K562 (cell line): ENCODE data around the gene CEP43. TPM values are rescaled to one million over a fixed set of nuclear protein-coding genes. Genes with fewer than 3 reads are reported as not detected.
A peak's percentile ranks its signal among the peaks of the same experiment; 100 is the strongest.

Experiments used
- E2F3 ChIP-seq: fragments of 250-450 bp; sonication (Bioruptor Pico); IDR thresholded peaks from 2 replicates; pipeline ENCODE4 v1.4.0; 2020; ENCODE audit warnings: mild to moderate bottlenecking
- ETV5 ChIP-seq: sonication (generic); formaldehyde crosslinking; IDR thresholded peaks from 2 replicates; pipeline ENCODE4 v1.4.0; 2020; ENCODE audit warnings: low read depth, mild to moderate bottlenecking, missing genetic modification reagents
- ETV6 ChIP-seq, 3 experiments: fragments of 150-350 bp in 1 of 3; sonication (generic) in 1 of 3; formaldehyde crosslinking in 1 of 3; IDR thresholded peaks; 2 replicates each; pipeline versions ENCODE4 v1.6.1 to v1.8.0; 2014 to 2022; ENCODE audit warnings: borderline replicate concordance in 2 of 3, low read depth in 2 of 3, antibody characterized with exemption in 1 of 3, low read length in 1 of 3, mild to moderate bottlenecking in 1 of 3, missing genetic modification reagents in 1 of 3
- FOXM1 ChIP-seq, 2 experiments: fragments of 450-650 bp in 1 of 2; sonication (generic) in 1 of 2; formaldehyde crosslinking in 1 of 2; IDR thresholded peaks; 2 replicates each; pipeline versions ENCODE4 v1.6.1 to v1.9.0; 2017 to 2022; ENCODE audit warnings: low read depth in 2 of 2, mild to moderate bottlenecking in 2 of 2, missing genetic modification reagents in 1 of 2, moderate library complexity in 1 of 2
- HNRNPH1 ChIP-seq: fragments of 200-400 bp; formaldehyde crosslinking; optimal IDR thresholded peaks from 2 replicates; pipeline ENCODE3; 2017; ENCODE audit warnings: low read depth, mild to moderate bottlenecking, low read length, moderate library complexity
- MTA3 ChIP-seq: fragments of 450-650 bp; formaldehyde crosslinking; IDR thresholded peaks from 2 replicates; pipeline ENCODE4 v1.6.1; 2017; ENCODE audit warnings: mild to moderate bottlenecking, borderline replicate concordance
- NFE2 ChIP-seq: IDR thresholded peaks from 2 replicates; pipeline ENCODE4 v1.6.1; 2014; ENCODE audit warnings: antibody characterized with exemption, low read depth
- RBM17 ChIP-seq: fragments of 200-400 bp; formaldehyde crosslinking; IDR thresholded peaks from 2 replicates; pipeline ENCODE4 v1.6.1; 2017; ENCODE audit warnings: low read depth, mild to moderate bottlenecking, low read length, borderline replicate concordance
- ZBTB7A ChIP-seq: IDR thresholded peaks from 2 replicates; pipeline ENCODE4 v1.6.1; 2011; ENCODE audit warnings: low read depth, mild to moderate bottlenecking, low read length, moderate library complexity, borderline replicate concordance; ENCODE audit not compliant: control insufficient read depth
- ZFPM2 ChIP-seq: fragments of 250-450 bp; sonication (Bioruptor Pico); IDR thresholded peaks from 2 replicates; pipeline ENCODE4 v1.5.1; 2022; ENCODE audit warnings: mild to moderate bottlenecking
- ZNF644 ChIP-seq: fragments of 200-800 bp; sonication (Bioruptor generic); IDR thresholded peaks from 2 replicates; pipeline ENCODE4 v1.6.1; 2016; ENCODE audit warnings: low read depth, missing genetic modification characterization, missing compliant biosample characterization
- ZNF778 ChIP-seq: fragments of 450-650 bp; formaldehyde crosslinking; IDR thresholded peaks from 2 replicates; pipeline ENCODE4 v1.4.0; 2020; ENCODE audit warnings: mild to moderate bottlenecking, moderate library complexity
- polyA plus RNA-seq, 8 experiments: library from polyadenylated mRNA; depleted of rRNA in 4 of 8; stranded (reverse) in 5 of 8; unstranded in 3 of 8; fragments of >200 nt; fragmentation: Nextera tagmentation in 2 of 8; fragmentation: Illumina TruSeq in 1 of 8; extraction: Ambion mirVana in 2 of 8; extraction: Trizol in 1 of 8; gene quantifications; 2 replicates each; pipeline versions ENCODE4 v1.2.1 to v1.2.3, GENCODE V29; 2011 to 2014; ENCODE audit warnings: inconsistent platforms in 1 of 8, missing spikeins in 1 of 8
- total RNA-seq, 7 experiments: library from RNA; depleted of rRNA in 6 of 7; stranded (reverse); fragments of >200 nt in 6 of 7; fragmentation: Illumina TruSeq in 2 of 7; extraction: Trizol in 2 of 7; gene quantifications; 2 replicates each; pipeline versions ENCODE4 v1.2.1 to v1.2.3, GENCODE V29; 2011 to 2021; ENCODE audit warnings: low replicate concordance in 1 of 7
- TF ChIP-seq, protein P1 (sequence below): fragments of 450-650 bp; IDR thresholded peaks from 2 replicates; pipeline ENCODE4 v1.6.1; 2017; ENCODE audit warnings: mild to moderate bottlenecking, moderate library complexity
- TF ChIP-seq, protein P2 (sequence below): IDR thresholded peaks from 2 replicates; pipeline ENCODE4 v1.6.1; 2011; ENCODE audit not compliant: insufficient read length; ENCODE audit errors: extremely low read depth
- TF ChIP-seq, protein P3 (sequence below): sonication (generic); formaldehyde crosslinking; IDR thresholded peaks from 2 replicates; pipeline ENCODE4 v1.8.0; 2022; ENCODE audit warnings: mild to moderate bottlenecking, missing genetic modification reagents
- TF ChIP-seq, protein P4 (sequence below), 2 experiments: fragments of 200-800 bp in 1 of 2; sonication (Bioruptor generic) in 1 of 2; sonication (generic) in 1 of 2; formaldehyde crosslinking in 1 of 2; IDR thresholded peaks in 1 of 2; conservative IDR thresholded peaks in 1 of 2; 2 replicates each; pipeline versions ENCODE4 v1.5.0 to v1.6.1; 2016 to 2020; ENCODE audit warnings: missing compliant biosample characterization in 1 of 2, missing genetic modification characterization in 1 of 2, missing genetic modification reagents in 1 of 2
- TF ChIP-seq, protein P5 (sequence below): fragments of 250-450 bp; sonication (Bioruptor Pico); IDR thresholded peaks from 2 replicates; pipeline ENCODE4 v1.6.1; 2021; ENCODE audit warnings: mild to moderate bottlenecking

CEP43 gene
- total and polyA plus RNA-seq, 9 of the 15 experiments (the other 6 are each of a cell fraction or from before 2014, with no cell fraction given) = 15.2 to 55.7 (median 47.4) TPM

DNA sequence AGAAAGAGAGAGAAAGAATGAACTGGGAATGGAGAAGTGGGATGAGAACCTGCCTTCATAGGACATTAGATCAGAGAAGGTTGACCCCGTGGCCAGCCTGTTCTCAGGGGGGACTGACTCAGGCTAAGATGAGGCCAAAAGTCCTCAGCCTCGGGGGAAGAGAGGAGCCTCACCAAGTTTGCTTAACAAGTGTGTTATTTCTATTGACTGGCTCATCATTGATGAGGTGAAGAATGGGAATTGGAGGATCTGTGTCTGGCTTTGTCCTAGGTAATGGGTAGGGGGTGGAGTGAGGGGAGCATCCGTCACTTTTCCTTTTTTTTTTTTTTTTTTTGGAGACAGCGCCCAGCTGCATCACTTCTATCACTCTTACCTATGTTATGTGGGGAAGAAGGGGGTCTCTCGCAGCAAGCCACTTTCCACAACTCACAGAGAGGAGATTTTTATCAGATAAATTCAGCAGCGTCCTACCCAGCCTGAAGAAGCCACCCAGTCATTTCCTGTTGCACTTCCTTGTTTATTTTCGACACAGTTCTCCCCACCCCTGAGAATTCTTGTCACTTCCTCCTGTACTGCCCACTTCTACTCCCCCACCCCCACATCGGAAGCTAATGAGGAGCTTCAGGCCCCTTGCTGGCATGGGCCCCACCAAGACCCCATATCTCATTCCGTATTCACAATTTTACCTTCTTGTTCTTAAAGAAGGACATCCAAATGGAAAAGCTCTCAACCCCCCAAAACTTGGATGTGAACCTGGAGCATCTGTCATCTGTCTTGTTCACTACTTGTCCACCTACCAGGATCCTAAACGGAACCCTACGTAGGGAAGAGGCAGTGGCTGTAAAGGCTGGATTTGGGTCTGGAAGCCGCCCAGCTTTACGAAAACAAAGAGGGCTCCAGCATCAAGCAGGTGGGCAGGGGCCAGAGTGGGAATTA is 40.0 kb upstream of the CEP43 start (continued):
- TF ChIP-seq, protein P1, sequence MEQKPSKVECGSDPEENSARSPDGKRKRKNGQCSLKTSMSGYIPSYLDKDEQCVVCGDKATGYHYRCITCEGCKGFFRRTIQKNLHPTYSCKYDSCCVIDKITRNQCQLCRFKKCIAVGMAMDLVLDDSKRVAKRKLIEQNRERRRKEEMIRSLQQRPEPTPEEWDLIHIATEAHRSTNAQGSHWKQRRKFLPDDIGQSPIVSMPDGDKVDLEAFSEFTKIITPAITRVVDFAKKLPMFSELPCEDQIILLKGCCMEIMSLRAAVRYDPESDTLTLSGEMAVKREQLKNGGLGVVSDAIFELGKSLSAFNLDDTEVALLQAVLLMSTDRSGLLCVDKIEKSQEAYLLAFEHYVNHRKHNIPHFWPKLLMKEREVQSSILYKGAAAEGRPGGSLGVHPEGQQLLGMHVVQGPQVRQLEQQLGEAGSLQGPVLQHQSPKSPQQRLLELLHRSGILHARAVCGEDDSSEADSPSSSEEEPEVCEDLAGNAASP = no peak
- TF ChIP-seq ZFPM2 (CRISPR knock-in tag) (no peak), ETV6 (IDR thresholded peaks at IDR 0.05; ENCODE audit: borderline replicate concordance in 1 of 2, low read depth in 2 of 2, low read length in 1 of 2) (peak; percentile 87 to 88), ETV6 (CRISPR knock-in tag; IDR thresholded peaks at IDR 0.05; ENCODE audit: borderline replicate concordance) (no peak), NFE2 (0 out of 2 replicates have a peak, but pooled peaks have one; percentile 21), E2F3 (CRISPR knock-in tag) (no peak), ZNF644 (tag) (peak; percentile 39; the same call in 1 of the 2 replicates), RBM17 (no peak), MTA3 (0 out of 2 replicates have a peak, but pooled peaks have one; percentile 14), FOXM1 (IDR thresholded peaks at IDR 0.05; ENCODE audit: low read depth) (peak; percentile 66), FOXM1 (CRISPR knock-in tag; IDR thresholded peaks at IDR 0.05; ENCODE audit: low read depth) (no peak), HNRNPH1 (no peak), ZNF778 (CRISPR knock-in tag) (no peak), ETV5 (CRISPR knock-in tag) (peak; percentile 76), ZBTB7A (peak; percentile 46; the same call in 1 of the 2 replicates)
- TF ChIP-seq, protein P2, sequence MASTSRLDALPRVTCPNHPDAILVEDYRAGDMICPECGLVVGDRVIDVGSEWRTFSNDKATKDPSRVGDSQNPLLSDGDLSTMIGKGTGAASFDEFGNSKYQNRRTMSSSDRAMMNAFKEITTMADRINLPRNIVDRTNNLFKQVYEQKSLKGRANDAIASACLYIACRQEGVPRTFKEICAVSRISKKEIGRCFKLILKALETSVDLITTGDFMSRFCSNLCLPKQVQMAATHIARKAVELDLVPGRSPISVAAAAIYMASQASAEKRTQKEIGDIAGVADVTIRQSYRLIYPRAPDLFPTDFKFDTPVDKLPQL = no peak
- TF ChIP-seq, protein P3, sequence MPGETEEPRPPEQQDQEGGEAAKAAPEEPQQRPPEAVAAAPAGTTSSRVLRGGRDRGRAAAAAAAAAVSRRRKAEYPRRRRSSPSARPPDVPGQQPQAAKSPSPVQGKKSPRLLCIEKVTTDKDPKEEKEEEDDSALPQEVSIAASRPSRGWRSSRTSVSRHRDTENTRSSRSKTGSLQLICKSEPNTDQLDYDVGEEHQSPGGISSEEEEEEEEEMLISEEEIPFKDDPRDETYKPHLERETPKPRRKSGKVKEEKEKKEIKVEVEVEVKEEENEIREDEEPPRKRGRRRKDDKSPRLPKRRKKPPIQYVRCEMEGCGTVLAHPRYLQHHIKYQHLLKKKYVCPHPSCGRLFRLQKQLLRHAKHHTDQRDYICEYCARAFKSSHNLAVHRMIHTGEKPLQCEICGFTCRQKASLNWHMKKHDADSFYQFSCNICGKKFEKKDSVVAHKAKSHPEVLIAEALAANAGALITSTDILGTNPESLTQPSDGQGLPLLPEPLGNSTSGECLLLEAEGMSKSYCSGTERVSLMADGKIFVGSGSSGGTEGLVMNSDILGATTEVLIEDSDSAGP (CRISPR knock-in tag) = no peak
- TF ChIP-seq, protein P4, sequence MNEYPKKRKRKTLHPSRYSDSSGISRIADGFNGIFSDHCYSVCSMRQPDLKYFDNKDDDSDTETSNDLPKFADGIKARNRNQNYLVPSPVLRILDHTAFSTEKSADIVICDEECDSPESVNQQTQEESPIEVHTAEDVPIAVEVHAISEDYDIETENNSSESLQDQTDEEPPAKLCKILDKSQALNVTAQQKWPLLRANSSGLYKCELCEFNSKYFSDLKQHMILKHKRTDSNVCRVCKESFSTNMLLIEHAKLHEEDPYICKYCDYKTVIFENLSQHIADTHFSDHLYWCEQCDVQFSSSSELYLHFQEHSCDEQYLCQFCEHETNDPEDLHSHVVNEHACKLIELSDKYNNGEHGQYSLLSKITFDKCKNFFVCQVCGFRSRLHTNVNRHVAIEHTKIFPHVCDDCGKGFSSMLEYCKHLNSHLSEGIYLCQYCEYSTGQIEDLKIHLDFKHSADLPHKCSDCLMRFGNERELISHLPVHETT (CRISPR knock-in tag; conservative IDR thresholded peaks at IDR 0.05 in 1 of 2, IDR thresholded peaks at IDR 0.05 in 1 of 2) = peak in 1 of 2 experiments; percentile 66; a peak in 1 of 4 replicates
- TF ChIP-seq, protein P5, sequence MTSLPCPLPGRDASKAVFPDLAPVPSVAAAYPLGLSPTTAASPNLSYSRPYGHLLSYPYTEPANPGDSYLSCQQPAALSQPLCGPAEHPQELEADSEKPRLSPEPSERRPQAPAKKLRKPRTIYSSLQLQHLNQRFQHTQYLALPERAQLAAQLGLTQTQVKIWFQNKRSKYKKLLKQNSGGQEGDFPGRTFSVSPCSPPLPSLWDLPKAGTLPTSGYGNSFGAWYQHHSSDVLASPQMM (CRISPR knock-in tag) = no peak
